Measurements from ENCODE around the gene SV2C.

- no peak for TF ChIP-seq CTCF (IDR thresholded peaks at IDR 0.05)
- no peak for TF ChIP-seq EZH2 (IDR thresholded peaks at IDR 0.05; ENCODE audit: borderline replicate concordance, insufficient read depth, low read depth, low read length, poor library complexity, severe bottlenecking)
Observed at GRCh38 chr5:76099286-76099702, 16.1 kb downstream of the SV2C start.
